Fibroblast of gingiva (primary cell): Measurements from ENCODE around the gene NIPA2.
"Not testable (repeated sequence)": the region's sequence is repeated elsewhere in the genome, so short reads cannot be mapped to it uniquely, and the experiment has no call there.

Experiments used
- DNase-seq: peaks from one replicate; pipeline ENCODE4 v3.0.0-alpha.2; 2011; ENCODE audit warnings: low read depth

The NIPA2 gene

DNA sequence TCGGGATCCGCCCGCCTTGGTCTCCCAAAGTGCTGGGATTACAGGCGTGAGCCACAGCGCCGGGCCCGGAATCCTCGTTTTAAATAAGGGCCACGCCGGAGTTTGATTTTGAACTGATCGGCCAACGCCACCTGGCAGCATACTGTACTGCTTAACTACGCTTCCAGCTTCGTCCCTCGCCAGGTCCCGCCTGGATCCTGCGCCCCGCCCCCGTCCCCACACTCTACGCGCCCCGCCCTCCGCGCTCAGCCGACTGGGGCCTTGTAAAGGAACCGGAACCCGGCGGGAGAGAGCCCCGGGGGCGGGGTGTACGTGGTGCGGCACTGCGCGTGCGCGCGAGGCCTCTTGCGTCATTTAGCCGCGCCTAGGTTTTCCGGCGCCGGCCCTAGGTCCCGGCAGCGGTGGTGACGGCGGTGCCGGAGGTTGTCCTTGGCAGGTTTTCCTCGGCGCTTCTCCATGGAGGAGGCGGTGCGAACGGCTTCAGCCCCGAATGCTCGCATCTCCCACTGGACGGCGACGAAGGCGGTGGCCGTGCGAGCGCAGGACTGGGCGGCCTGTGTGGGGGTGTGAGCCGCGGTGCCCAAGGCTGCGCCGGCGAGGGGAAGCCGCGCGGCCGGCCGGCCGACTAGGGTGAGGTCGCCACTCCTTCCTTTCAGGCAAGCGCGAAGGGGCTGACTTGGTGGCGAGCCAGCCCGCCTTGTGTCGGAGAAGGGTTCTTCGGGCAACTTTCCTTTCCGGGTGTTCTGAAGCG, at the start of gene NIPA2:
Gene NIPA2 (plus strand): TSS at position 375 of the 751 bp plus-strand sequence. CDS start 13,066 bp downstream, outside the sequence.
- DNase-seq = peak; percentile 98

GRCh38 chr15:22794063-22794462, 44.4 kb upstream of the NIPA2 start:
- no peak for DNase-seq

- DNase-seq = no peak
These were observed 43.8 kb upstream of the NIPA2 start for GRCh38 chr15:22794621-22795167.

DNA sequence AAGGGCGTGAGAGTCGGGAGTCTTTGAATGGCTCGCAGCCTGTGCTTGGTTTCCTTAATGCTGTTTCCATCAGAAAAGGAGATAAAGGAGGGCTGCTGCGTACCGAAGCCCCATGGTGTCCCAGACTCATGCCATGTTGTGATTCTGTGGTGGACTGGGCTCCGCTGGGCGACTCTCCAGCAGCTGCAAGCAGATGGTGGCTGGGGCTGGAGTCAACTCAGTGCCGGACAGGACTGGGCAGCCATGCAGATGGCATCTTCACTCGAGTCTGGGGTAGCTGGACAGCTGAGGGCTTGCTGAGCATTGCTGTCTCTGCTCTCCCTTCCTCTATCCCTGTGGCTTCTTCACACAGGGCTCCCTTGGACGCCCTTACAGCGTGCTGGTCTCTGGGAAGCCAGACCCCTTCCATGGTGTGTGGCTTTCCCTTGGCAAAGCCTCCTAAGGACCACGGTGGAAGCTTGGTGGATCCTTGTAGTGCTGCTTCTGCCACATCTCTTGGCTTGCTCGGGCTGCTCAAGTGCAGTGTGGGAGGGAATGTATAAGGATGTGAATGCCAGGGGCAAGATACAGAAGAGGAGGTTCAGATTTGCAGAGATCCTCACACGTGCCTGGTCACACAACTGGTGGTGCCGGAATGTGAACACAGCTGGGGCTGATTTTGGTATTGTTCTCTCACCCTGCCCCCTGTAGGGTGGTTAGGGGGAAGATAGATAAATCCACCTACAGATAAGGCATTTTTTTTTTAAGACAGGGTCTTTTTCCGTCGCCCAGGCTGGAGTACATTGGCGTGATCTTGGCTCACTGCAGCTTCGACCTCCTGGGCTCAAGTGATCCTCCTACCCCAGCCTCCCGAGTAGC, 43.0 kb upstream of the NIPA2 start:
- no peak for DNase-seq

DNA sequence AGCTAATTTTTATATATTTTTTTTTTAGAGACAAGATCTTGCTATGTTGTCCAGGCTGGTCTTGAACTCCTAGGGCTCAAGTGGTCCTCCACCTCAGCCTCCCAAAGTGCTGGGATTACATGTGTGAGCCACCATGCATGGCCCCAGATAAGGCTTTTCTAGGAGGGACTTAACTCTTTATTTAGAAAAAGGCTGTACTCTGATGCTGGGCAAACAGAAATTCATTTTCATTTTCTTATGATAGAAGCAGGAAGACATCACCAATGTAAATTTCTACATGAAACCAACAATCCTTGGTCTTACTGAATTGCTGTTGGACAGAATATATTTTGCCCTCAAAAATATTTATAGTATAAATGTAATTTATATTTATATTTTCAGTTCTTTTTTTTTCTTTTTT, 42.4 kb upstream of the NIPA2 start:
- DNase-seq = no peak

DNA sequence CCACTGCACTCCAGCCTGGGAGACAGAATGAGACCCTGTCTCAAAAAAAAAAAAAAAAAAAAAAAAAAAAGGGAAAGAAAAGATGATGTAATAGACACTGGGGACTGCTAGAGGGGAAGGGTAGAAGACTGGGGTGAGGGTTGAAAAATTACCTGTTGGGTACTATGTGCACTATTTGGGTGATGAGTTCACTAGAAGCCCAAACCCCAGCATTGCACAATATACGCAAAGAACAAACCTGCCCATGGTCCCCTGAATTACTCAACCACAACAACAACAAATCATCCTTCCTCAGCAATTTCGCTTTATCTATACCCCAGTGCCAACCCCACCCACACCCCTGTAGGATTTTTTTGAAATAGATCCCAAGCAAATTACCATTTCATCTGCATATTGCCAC, 38.6 kb upstream of the NIPA2 start:
- DNase-seq = no peak

- DNase-seq = not testable (repeated sequence)
These were observed 35.5 kb upstream of the NIPA2 start for GRCh38 chr15:22803006-22803405.

- DNase-seq = no peak
These were observed 32.3 kb upstream of the NIPA2 start for GRCh38 chr15:22806156-22806555.

DNA sequence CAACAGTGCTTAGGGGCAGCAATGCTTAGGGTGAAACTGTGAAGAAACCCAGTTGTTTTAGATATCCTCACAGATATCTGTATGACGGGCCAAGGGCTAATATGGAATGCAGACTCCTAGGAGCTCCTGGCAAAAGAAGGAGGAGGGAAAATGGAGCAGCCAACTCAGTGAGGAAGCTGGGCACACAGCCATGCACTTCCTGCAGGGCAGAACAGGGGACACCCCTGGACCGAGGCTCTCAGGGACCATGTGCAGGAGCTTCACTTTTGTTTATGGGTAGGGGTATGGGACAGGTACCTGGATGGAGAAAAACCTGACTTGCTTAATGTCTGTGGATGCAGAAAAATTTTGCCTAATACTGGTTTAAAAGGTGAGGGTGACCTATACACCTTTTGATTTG, 31.8 kb upstream of the NIPA2 start:
- no peak for DNase-seq

DNA sequence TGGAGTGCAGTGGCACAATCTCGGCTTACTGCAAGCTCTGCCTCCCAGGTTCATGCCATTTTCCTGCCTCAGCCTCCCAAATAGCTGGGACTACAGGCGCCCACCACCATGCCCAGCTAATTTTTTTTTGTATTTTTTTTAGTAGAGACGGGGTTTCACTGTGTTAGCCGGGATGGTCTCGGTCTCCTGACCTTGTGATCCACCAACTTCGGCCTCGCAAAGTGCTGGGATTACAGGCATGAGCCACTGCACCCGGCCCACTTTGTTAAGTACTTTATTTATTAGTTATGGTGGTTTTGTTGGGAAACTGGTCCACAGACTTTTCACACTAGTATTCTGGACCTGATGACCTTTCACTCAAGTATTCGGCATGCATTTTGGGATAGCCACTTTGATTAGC, 30.6 kb upstream of the NIPA2 start:
- DNase-seq = not testable (repeated sequence)

DNA sequence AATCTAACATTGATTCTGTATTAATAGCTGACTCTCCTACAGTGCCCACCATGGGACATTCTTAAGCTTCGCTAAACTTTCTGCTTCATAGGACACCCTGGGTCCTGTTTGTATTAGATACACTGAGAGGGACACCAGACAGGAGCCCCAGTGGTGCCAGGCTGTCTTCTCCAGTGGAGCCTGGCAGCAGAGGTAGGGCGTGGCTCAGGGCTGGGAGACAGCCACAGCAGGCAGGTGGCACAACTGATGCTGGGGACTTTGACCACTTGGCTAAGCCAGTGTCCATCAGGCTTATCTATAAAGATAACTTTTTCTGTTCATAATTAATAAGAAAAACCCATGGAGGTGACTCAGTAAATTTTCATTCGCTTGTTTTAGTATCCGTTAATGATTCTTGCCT, 30.2 kb upstream of the NIPA2 start:
- DNase-seq = no peak

- DNase-seq = no peak
These were observed 29.6 kb upstream of the NIPA2 start for GRCh38 chr15:22808761-22809280.

DNA sequence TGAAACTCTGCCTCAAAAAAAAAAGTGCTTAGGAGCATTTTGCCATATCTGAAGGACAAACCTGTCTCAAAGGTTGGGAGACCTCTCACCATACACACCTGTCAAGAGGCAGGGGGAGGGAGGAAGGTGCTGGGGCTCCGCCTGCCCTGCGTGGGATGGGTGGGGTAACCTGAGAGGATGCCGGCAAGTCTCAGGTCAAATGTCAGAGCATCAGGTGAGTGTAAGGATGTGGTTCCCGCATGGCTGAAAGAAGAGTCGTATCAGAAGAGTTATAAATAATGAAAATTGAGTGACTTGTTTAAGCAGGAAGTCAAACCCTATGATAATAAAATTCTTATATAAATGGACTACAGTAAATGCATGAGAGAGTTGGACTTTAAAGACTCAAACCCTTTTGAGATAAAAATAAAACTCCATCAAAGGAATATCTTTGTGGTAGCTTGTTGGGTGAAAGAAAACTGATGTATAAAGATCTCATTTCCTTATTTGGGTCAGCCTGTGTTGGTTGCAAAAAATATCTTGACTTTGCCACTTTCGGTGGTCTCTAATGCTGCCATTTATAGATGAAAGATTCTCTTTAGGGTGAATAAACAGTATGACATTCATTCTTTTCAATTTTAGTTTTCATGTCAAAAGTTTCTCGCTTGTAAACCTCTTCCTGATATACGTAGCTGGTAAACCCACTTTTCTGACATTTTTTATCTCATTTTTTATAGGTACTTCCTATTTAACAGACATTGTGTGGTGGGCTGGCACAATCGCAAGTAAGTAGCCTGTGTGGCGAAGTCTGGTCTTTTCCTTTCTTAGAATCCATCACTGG, 28.2 kb upstream of the NIPA2 start:
- no peak for DNase-seq

GRCh38 chr15:22810853-22811338, 27.6 kb upstream of the NIPA2 start:
- no peak for DNase-seq

- DNase-seq = no peak
These were observed 26.8 kb upstream of the NIPA2 start for GRCh38 chr15:22811640-22812039.

DNA sequence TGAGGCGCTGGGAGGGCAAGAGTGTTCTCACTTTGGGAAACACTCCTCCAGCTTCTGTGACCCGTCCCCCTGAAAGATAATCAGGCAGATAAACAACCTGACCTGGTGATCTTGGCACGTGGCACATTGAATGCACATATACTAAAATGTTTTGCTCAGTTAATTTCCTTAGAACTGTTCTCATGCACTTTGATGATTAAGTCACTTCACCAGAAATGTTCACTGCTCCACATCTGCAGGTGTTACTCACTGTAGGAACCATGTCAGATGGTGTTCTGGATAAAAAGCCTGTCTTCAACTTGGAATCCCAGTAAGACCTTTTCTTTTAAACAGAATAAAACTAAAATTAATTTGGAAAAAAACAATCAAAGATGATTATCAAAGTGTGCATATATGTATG, 24.6 kb upstream of the NIPA2 start:
- DNase-seq = no peak

- DNase-seq = no peak
These were observed 22.7 kb upstream of the NIPA2 start for GRCh38 chr15:22815766-22816165.

DNA sequence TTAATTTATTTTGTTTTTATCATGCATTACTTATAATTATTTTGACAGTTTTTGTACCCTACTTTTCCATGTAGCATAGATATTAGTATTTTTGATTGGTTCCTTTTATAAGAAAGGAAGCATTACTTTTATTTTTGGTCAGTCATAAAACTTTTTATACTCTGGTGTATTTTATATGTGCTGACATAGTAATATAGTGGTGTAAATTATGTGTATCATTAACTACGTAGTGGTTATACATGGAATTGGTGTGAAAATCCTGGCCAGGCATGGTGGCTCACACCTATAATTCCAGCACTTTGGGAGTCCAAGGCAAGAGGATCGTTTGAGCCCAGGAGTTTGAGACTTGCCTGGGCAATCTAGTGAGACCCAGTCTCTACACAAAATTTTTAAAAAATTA, 18.8 kb upstream of the NIPA2 start:
- no peak for DNase-seq

GRCh38 chr15:22823495-22824128, 14.9 kb upstream of the NIPA2 start:
- DNase-seq = no peak

DNA sequence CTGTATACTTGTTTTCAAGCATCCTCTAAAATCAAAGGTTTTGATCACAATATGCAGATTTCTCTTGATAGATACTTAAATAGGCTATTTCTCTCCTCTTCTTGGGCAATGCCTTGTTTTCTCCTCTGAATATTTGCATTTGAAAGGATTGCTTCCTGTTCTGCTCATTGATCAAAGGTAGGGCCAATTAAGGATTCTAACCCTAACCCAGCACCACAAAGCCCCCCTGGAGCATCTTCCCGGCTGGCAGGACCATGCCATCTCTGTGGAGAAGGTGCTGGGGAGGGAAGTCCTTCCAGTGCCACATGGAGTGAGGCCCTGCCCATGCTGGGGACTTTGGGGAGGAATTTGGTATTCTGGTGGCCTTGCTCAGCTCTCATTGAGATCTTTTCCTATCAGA, 11.3 kb upstream of the NIPA2 start:
- DNase-seq = no peak

- DNase-seq = peak; percentile 25
These were observed 7.0 kb upstream of the NIPA2 start for GRCh38 chr15:22831473-22831872.
